HG03103 (cell line): ENCODE results near the gene LDLRAD3.

Source experiments
- ATAC-seq: cut with Tn5 transposase; IDR thresholded peaks from one replicate; pipeline ENCODE4 v1.9.1; 2021; ENCODE audit warnings: low read depth; ENCODE audit not compliant: unreplicated experiment

LDLRAD3 gene

GRCh38 chr11:36149538-36150242 is 205.8 kb downstream of the LDLRAD3 start:
- peak; percentile 76 for ATAC-seq

- no peak for ATAC-seq
These were observed 207.1 kb downstream of the LDLRAD3 start for GRCh38 chr11:36150986-36151385.

GRCh38 chr11:36151933-36152580 is 208.2 kb downstream of the LDLRAD3 start:
- no peak for ATAC-seq

- ATAC-seq, result no peak
These were observed 209.7 kb downstream of the LDLRAD3 start for GRCh38 chr11:36153551-36153950.

GRCh38 chr11:36155124-36155561 is 211.3 kb downstream of the LDLRAD3 start:
- no peak for ATAC-seq

- no peak for ATAC-seq
These were observed 211.9 kb downstream of the LDLRAD3 start for GRCh38 chr11:36155770-36156160.

GRCh38 chr11:36156161-36156816 is 212.4 kb downstream of the LDLRAD3 start:
- no peak for ATAC-seq

- no peak for ATAC-seq
These were observed 213.1 kb downstream of the LDLRAD3 start for GRCh38 chr11:36156817-36157519.

- ATAC-seq, result no peak
These were observed 216.2 kb downstream of the LDLRAD3 start for GRCh38 chr11:36160091-36160490.

GRCh38 chr11:36161572-36161971 is 217.7 kb downstream of the LDLRAD3 start:
- ATAC-seq, result no peak

GRCh38 chr11:36162006-36162882 is 218.4 kb downstream of the LDLRAD3 start:
- ATAC-seq, result no peak

GRCh38 chr11:36162883-36163434 is 219.1 kb downstream of the LDLRAD3 start:
- no peak for ATAC-seq

GRCh38 chr11:36164506-36165250 is 220.8 kb downstream of the LDLRAD3 start:
- no peak for ATAC-seq

- no peak for ATAC-seq
These were observed 221.9 kb downstream of the LDLRAD3 start for GRCh38 chr11:36165621-36166397.

- ATAC-seq, result no peak
These were observed 223.2 kb downstream of the LDLRAD3 start for GRCh38 chr11:36167073-36167472.

GRCh38 chr11:36167729-36168128 is 223.9 kb downstream of the LDLRAD3 start:
- ATAC-seq, result no peak

- no peak for ATAC-seq
These were observed 234.0 kb downstream of the LDLRAD3 start for GRCh38 chr11:36177836-36178235.
